AG10803 (cell line): ENCODE measurements around the gene IL4R.
A peak's percentile ranks its signal among the peaks of the same experiment; 100 is the strongest.
"Not testable (repeated sequence)": the region's sequence is repeated elsewhere in the genome, so short reads cannot be mapped to it uniquely, and the experiment has no call there.

ENCODE experiments used
- DNase-seq: peaks from one replicate; pipeline ENCODE4 v3.0.0; 2010; ENCODE audit warnings: low read depth
- H3K4me3 ChIP-seq: 2 replicates; pipeline ENCODE4 v1.5.1; 2011; ENCODE audit warnings: mild to moderate bottlenecking, low read length, control low read depth
- TF ChIP-seq, protein P1 (sequence below): conservative IDR thresholded peaks from 2 replicates; pipeline ENCODE4 v1.5.1; 2011; ENCODE audit warnings: mild to moderate bottlenecking, low read length, control low read depth, inconsistent platforms

IL4R gene

DNA sequence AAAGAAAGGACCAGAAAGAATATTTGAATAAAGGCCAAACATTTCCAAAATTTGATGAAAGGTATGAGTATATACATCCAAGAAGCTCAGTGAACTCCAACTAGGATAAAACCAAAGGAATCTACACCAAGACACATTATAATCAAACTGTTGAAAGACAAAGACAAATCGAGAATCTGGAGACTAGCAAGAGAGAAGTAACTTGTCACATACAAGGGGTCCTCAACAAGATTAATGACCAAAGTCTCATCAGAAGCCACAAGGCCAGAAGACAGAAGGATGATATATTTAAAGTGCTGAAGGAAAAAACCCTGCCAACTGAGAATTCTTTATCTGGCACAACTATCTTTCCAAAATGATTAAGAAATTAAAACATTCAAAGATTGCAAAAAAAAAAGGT lies 78.9 kb downstream of the IL4R start:
- H3K4me3 ChIP-seq: no peak overlapping the region
- DNase-seq: no peak
- TF ChIP-seq, protein P1, sequence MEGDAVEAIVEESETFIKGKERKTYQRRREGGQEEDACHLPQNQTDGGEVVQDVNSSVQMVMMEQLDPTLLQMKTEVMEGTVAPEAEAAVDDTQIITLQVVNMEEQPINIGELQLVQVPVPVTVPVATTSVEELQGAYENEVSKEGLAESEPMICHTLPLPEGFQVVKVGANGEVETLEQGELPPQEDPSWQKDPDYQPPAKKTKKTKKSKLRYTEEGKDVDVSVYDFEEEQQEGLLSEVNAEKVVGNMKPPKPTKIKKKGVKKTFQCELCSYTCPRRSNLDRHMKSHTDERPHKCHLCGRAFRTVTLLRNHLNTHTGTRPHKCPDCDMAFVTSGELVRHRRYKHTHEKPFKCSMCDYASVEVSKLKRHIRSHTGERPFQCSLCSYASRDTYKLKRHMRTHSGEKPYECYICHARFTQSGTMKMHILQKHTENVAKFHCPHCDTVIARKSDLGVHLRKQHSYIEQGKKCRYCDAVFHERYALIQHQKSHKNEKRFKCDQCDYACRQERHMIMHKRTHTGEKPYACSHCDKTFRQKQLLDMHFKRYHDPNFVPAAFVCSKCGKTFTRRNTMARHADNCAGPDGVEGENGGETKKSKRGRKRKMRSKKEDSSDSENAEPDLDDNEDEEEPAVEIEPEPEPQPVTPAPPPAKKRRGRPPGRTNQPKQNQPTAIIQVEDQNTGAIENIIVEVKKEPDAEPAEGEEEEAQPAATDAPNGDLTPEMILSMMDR: no peak

DNA sequence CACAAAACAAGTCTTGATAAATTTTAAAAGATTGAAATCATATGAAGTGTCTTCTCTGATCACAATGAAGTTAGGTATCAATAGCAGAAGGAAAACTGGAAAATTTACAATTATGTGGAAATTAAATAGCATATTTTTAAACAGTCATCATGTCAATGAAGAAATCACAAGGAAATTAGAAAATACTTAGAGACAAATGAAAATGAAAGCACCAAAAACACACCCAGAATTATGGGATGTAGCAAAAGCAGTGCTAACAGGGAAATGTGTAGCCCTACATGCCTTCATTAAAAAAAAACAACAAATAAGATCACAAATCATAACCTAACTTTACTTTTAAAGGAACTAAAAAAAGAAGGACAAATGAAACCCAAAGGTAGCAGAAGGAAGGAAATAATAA lies 80.7 kb downstream of the IL4R start:
- TF ChIP-seq, protein P1: no peak
- DNase-seq: no peak
- no peak overlapping the region for H3K4me3 ChIP-seq

DNA sequence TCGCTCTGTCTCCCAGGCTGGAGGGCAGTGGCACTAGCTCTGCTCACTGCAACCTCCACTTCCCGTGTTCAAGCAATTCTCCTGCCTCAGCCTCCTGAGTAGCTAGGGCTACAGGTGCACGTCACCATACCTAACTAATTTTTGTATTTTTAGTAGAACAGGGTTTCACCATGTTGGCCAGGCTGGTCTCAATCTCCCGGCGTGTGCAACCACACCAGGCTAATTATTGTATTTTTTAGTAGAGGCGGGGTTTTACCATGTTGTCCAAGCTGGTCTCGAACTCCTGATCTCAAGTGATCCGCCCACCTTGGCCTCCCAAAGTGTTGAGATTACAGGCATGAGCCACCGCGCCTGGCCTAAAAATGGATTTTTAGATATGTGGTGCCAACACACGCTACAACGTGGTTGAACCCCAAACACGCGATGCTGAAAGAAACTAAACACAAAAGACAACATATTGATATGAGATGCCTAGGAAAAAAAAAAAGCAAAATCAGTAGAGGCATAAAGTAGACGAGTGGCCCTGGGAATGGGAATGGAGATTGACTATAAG lies 84.6 kb downstream of the IL4R start:
- H3K4me3 ChIP-seq, DNase-seq: not testable (repeated sequence)

DNA sequence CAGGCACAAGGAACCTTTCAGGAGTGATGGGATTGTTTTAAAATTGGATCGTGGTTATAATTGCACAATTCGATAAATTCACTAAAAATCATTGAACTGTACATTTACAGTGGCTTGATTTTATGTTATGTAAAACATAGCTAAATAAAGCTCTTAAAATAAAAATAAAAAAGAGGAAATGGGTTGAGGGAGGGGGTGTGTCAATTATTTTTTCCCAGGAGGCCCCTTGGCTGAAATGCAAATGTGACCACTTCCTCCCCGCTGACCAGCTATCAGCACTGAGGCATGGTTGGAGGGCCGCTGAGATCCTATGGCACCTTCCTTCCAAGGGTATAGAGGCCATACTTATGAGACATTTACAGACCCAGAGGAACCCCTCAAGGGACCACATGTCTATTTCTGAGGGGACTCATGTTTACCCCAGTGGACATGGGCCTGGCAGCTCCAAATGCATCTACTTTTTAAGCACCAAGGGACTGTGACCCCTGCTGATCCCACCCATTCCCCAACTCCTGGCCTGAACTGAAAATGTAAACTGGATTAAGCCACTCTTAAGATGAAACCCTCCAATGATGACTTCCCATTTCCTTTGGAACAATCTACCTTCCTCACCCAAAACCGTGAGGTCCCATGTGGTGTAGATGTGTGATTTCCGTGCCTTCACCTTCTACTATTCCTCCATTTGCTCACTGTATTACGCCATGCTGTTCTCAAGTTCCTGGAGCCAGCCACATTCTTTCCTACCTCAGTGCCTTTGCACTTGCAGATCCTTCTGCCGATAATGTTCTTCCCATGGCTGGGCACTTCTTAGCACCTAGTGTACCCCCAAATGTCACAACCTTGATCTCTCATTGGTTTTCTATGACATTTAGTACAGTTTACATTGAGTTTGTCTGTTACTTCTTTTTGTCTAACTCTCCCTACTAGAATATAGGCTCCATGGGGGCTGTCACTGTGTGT lies 85.4 kb downstream of the IL4R start:
- no peak for DNase-seq
- H3K4me3 ChIP-seq: no peak overlapping the region
- TF ChIP-seq, protein P1: no peak

DNA sequence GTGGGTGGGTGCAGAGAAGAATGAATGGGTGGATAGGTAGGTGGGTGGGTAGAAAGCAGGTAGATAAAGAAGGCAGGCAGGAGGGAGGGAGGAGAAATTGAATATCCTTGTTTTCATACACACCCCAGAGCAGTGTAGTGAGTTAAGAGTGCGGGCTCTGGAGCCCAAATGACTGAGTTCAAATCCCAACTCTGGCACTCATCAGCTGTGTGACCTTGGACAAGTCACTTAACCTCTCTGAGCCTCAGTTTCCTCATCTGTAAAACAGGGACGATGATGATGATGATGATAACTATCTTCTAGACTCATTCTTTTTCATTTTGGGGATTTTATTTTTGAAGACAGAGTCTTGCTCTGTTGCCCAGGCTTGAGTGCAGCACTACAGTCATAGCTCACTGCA lies 86.2 kb downstream of the IL4R start:
- no peak for DNase-seq
- TF ChIP-seq, protein P1: no peak
- H3K4me3 ChIP-seq: no peak overlapping the region

DNA sequence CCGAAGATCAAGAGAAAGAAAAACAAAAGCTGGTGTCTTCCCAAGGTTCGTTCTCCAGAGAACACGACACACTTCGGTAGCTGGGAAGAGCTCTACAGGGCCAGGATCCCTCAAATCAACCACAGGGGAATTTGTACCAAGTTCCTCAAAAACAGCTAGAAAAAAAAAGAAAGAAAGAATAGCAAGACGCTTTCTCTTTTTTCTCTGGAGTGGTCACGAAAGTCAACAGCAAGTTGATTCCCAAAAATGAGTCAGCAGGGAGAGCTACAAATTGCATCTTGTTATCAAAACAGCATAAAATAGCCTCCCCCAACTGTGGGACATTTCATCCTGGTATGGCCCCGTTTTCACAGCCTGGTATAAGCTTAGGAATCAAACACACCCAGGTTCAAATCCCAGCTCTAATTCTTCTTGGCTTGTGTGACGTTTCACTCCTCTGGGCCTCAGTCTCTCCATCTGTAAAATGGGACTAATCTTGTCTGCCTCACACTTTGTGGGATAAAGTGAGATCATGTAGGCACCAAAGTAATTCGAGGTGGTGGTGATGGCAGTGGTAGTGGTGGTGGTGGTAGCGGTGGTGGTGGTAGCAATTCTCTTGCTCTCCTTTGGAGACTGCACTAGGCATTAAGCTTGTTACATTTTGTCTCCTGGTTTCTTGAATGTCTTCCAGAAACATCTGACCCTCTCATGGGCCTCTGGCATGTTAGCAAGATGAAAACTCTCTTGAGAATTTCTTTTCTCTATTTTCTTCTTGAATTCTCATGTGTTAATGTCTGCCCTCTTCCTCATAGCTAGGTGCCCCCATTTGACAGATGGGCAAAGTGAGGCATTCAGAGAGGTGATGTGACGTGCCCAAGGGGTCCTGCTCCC lies 87.2 kb downstream of the IL4R start:
- no peak overlapping the region for H3K4me3 ChIP-seq
- peak; percentile 63 for DNase-seq
- TF ChIP-seq, protein P1: no peak

DNA sequence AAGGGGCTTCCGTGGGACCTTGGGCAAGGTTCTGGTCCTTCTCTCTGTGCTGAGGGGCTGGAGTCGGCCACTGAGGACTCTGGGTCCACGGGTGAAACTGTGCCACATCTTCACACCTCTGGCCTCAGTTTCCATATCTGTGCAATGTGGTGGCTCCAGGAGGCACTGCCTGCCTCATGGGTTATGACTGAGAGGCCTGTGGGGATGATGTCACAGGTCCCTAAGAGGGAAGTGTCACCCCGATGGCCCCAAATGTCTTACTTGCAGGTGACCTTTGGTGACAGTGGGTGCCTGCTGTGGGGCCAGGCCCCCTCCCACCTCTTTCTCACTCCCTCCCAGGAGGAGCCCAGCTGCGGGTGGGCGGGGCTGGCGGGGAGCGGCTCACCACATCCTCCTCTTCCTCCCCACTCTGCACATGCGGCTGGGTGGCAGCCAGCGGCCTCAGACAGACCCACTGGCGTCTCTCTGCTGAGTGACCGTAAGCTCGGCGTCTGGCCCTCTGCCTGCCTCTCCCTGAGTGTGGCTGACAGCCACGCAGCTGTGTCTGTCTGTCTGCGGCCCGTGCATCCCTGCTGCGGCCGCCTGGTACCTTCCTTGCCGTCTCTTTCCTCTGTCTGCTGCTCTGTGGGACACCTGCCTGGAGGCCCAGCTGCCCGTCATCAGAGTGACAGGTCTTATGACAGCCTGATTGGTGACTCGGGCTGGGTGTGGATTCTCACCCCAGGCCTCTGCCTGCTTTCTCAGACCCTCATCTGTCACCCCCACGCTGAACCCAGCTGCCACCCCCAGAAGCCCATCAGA lies 88.2 kb downstream of the IL4R start, which contains the start of gene IL21R:
Gene IL21R, plus strand, starts transcription at position 407 of the 801 bp plus-strand sequence. CDS start 27,898 bp downstream, outside the sequence.
- peak; percentile 84 for DNase-seq
- TF ChIP-seq, protein P1: no peak
- H3K4me3 ChIP-seq: no peak within 1 kb of the TSS; the same call in 1 of the 2 replicates
